Testis (tissue), 3 donors: ENCODE results near the gene ARMC6. TPM values are rescaled to one million over a fixed set of nuclear protein-coding genes. Genes with fewer than 3 reads are reported as not detected.

Experiments
- DNase-seq: peaks from one replicate; pipeline ENCODE4 v3.0.0-alpha.2; 2019
- H3K27ac ChIP-seq, 2 donors: fragments of 200-600 bp; sonication (generic); one replicate each; pipeline ENCODE4 v1.5.1; 2019
- H3K27me3 ChIP-seq: fragments of 200-600 bp; sonication (generic); one replicate; pipeline ENCODE4 v1.5.1; 2019
- H3K36me3 ChIP-seq: fragments of 200-600 bp; sonication (generic); one replicate; pipeline ENCODE4 v1.5.1; 2017; ENCODE audit warnings: low read depth; ENCODE audit errors: missing control alignments
- H3K4me1 ChIP-seq: fragments of 200-600 bp; sonication (generic); one replicate; pipeline ENCODE4 v1.5.1; 2019
- H3K4me3 ChIP-seq, 2 donors: fragments of 200-600 bp; sonication (generic); one replicate each; pipeline ENCODE4 v1.5.1; 2017 to 2019
- H3K9me3 ChIP-seq: fragments of 200-600 bp; sonication (generic); one replicate; pipeline ENCODE4 v1.5.1; 2017
- CTCF ChIP-seq, 3 experiments: fragments of 450-650 bp in 2 of 3; fragments of 200-600 bp in 1 of 3; sonication (generic) in 1 of 3; IDR thresholded peaks; one replicate each; pipeline ENCODE4 v1.5.1; 2016 to 2019; ENCODE audit warnings: antibody characterized with exemption in 3 of 3, mild to moderate bottlenecking in 2 of 3, moderate library complexity in 1 of 3
- POLR2A ChIP-seq: fragments of 450-650 bp; IDR thresholded peaks from one replicate; pipeline ENCODE4 v1.6.1; 2017; ENCODE audit warnings: antibody characterized with exemption, mild to moderate bottlenecking, moderate library complexity
- WGBS, 2 donors: methylation state at CpG; one replicate each; pipeline ENCODE4 v1.1.5; 2018; 5-methylcytosine and 5-hydroxymethylcytosine counted together
- intact Hi-C: fragments of 100-400 bp; cut with DNase I; formaldehyde crosslinking; loops from one replicate; pipeline ENCODE4 v1.15.1; 2023; ENCODE audit warnings: low total_unique reads
- polyA plus RNA-seq: library from polyadenylated mRNA; stranded (reverse); fragments of 350-450 nt; fragmentation: Illumina TruSeq; extraction: RNeasy Lipid Tissue Mini Kit (QIAGEN cat#74804); gene quantifications from one replicate; pipeline ENCODE4 v1.2.3, GENCODE V29; 2014; ENCODE audit warnings: low read depth, low replicate concordance; ENCODE audit not compliant: insufficient read depth
- total RNA-seq, 2 donors: library from RNA; depleted of rRNA; stranded (reverse); fragments of >200 nt; gene quantifications; one replicate each; pipeline ENCODE4 v1.2.3, GENCODE V29; 2016

Gene ARMC6
- total and polyA plus RNA-seq, 3 donors from 2014 or later: 53.2 to 62.0 (median 57.0) TPM

DNA sequence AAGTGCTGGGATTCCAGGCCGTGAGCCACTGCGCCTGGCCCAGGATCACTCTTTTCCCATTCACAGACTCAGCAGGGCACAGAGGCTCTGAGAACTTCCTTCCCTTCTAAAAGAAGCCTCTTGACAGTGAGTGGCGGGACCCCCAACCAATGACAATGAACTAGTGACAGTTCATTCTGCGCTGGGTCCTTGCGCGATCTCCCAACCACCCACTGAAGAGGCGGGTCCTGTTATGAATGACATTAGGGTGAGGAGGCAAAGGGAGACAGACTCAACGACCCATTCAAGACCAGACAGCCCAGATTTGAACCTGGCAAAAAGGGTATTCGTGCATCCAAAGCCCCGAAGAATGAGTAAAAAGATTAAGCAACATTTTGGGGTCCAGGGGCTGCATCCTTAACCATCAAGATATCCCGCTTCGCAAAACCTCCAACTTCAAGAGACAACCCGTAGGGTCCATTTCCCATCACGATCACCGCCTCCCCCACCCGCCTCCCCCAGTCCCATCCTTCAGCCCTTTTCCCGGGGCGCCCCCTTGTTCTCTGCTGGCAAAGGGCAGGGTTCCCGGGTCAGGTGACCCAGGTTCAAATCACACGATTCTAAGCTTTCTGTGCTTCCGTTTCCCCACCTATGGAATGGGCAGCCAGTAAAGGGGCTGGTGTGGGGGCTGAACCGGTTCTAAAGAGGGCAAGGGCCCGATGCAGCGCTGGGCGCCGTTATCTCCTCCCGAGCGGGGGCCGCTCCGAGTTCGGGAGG is 805 bp upstream of the ARMC6 start:
- WGBS, 2 donors: 3 to 9% methylated on average over 18 to 31 of the region's 31 CpGs
- DNase-seq: peak; percentile 94
- Histone ChIP-seq H3K27me3 (no peaks in the 10 kb centered on the region), H3K4me3 (peak overlapping the region; percentile 90 to 98), H3K4me1 (peaks cover 18% of the 10 kb centered on the region), H3K36me3 (no peaks in the 10 kb centered on the region), H3K27ac (peak overlapping the region in 1 of 2 donors; percentile 95), H3K9me3 (no peaks in the 10 kb centered on the region)
- intact Hi-C loops: no loop called here
- TF ChIP-seq POLR2A (no peak), CTCF (IDR thresholded peaks at IDR 0.05) (no peak)

GRCh38 chr19:19033176-19033425 is 302 bp upstream of the ARMC6 start:
- intact Hi-C loops: no loop called here
- peaks cover 18% of the 10 kb centered on the region for H3K4me1 ChIP-seq
- H3K36me3 ChIP-seq: no peaks in the 10 kb centered on the region
- H3K4me3 ChIP-seq: peak overlapping the region; percentile 90 to 98
- TF ChIP-seq POLR2A: no peak
- no peak for TF ChIP-seq CTCF (IDR thresholded peaks at IDR 0.05)
- 1% methylated on average over 28 of the region's 32 CpGs; no CpG with 5 or more reads in 1 of the 2 donors for WGBS, 2 donors
- no peaks in the 10 kb centered on the region for H3K27me3 ChIP-seq
- H3K27ac ChIP-seq: peak overlapping the region in 1 of 2 donors; percentile 95
- DNase-seq: no peak
- H3K9me3 ChIP-seq: no peaks in the 10 kb centered on the region

DNA sequence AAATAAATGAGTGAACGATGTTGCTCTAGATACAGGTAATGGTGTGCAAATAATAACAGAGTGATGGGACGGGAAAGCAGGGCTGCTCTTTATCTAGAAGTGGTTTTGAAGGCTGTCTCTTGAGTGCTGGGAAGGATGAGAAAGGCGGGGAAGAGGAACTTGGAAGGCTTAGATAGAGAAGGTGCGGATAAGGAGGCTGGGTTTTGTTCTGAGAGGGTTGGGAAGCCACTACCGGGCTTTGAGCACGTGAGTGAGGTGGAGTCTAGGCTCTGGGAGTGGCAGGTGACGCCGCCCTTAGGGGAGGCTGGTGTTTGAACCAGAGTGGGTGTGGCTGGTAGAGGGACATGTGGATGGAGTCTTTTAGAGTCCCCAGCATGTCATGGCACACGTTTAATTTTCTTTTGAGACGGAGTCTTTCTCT is 811 bp downstream of the ARMC6 start:
- Histone ChIP-seq H3K9me3 (no peaks in the 10 kb centered on the region), H3K36me3 (no peaks in the 10 kb centered on the region), H3K27ac (peak overlapping the region in 1 of 2 donors; percentile 95), H3K4me1 (peaks cover 18% of the 10 kb centered on the region), H3K27me3 (no peaks in the 10 kb centered on the region), H3K4me3 (peak overlapping the region; percentile 90 to 98)
- WGBS, 2 donors: 5 to 7% methylated on average over 10 of the region's 10 CpGs
- intact Hi-C loops: no loop called here
- peak; percentile 67 for DNase-seq
- no peak for TF ChIP-seq POLR2A
- no peak for TF ChIP-seq CTCF (IDR thresholded peaks at IDR 0.05)

- intact Hi-C loops: no loop called here
- 76 to 81% methylated on average over 4 of the region's 4 CpGs for WGBS, 2 donors
- Histone ChIP-seq H3K9me3 (no peaks in the 10 kb centered on the region), H3K4me3 (no peak overlapping the region), H3K27me3 (no peaks in the 10 kb centered on the region), H3K27ac (no peak overlapping the region), H3K4me1 (no peaks in the 10 kb centered on the region), H3K36me3 (no peaks in the 10 kb centered on the region)
- TF ChIP-seq POLR2A (no peak), CTCF (IDR thresholded peaks at IDR 0.05) (no peak)
- DNase-seq: no peak
Measured at GRCh38 chr19:19039901-19040300, 6.5 kb downstream of the ARMC6 start.

DNA sequence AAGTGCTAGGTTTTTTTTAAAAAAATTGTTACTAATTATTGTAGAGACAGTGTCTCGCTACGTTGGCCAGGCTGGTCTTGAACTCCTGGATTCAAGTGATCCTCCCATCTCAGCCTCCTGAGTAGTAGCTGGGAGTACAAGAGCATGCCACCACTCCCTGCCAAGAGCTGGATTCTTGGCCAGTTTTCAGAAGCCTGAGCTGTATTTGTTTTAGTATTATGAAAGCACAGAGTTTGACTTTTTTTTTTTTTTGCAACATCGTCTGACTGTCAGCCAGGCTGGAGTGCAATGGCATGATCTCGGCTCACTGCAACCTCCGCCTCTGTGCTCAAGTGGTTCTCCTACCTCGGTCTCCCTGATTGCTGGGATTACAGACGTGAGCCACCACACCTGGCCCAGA is 7.0 kb downstream of the ARMC6 start:
- Histone ChIP-seq H3K36me3 (no peaks in the 10 kb centered on the region), H3K4me1 (no peaks in the 10 kb centered on the region), H3K27ac (no peak overlapping the region), H3K4me3 (no peak overlapping the region), H3K27me3 (no peaks in the 10 kb centered on the region), H3K9me3 (no peaks in the 10 kb centered on the region)
- TF ChIP-seq CTCF (IDR thresholded peaks at IDR 0.05) (no peak), POLR2A (no peak)
- peak; percentile 68 for DNase-seq
- intact Hi-C loops: no loop called here
- WGBS, 2 donors: 59 to 62% methylated on average over 7 of the region's 7 CpGs
